Measurements from ENCODE around the gene TTC1.
A peak's percentile ranks its signal among the peaks of the same experiment; 100 is the strongest.

The TTC1 gene

DNA sequence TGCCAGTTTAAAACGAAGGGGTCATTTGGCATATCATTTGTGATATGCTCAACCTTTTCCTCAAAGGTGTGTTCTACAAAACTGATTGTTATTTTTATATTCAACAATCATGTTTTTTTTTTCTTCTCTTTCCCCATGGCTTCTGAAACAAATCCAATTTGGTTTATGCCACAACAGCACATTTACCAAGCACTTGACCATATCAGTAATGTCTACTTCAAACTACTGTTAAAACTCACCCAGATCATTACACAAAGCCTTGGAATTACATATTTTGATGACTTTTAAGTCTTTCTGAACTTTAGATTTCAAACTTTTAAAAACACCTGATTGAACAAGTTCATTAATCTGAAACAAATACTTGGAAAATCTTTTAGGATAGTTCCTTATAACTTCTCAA lies 81.1 kb downstream of the TTC1 start:
- DNase-seq: no peak

DNA sequence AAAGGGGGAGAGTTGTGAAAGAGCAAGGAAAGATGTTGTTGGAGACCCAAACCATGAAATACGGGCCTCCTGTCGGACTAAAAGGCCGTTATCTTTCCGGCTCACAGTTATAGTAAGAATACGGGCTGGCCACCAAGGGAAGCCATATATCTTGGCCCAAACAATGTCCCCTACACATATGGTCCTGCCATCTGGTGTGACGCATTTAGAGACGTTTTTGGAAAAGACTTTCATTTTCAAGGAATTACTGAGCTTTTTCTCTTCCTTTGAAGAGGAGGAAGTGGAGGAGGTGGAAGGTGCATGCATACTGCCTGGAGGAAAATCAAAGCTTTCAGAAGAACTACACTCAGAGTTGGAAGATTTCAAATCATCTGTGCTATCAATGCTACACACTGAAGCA lies 83.6 kb downstream of the TTC1 start:
- DNase-seq: no peak

DNA sequence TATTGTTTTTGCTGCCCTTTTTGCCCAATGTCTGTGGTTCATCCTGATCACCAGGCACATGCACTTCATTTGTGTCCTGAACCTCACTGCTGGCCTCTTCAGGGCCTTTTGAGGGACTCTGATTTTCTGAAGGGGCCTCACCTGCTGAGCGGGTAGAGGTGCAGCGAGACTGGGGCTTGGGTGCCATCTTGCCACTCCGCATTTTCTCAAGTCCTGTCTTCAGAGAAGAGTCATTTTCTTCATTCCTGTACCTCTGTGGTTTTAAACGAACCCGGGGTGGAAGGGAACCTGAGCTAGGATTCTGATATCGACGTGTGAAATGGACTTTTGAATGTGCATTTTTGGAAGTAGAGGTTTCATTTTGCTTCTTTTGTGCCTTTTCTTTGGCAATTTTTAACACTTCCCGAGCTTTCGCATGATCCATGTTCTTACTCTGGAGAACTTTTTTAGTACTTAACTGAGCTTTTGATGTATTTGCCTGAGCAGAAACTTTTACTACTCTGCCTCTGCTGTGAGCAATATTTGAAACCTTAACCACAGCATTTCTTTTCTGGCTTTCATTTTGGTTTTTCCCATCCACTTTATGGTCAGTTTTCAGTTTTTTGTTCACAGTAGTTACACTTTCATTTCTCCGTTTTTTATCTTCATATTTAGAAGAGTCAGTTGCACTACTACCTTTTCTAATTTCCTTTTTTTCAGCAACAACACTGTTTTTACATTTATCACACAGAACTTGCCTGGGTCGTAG lies 84.2 kb downstream of the TTC1 start:
- no peak for DNase-seq

DNA sequence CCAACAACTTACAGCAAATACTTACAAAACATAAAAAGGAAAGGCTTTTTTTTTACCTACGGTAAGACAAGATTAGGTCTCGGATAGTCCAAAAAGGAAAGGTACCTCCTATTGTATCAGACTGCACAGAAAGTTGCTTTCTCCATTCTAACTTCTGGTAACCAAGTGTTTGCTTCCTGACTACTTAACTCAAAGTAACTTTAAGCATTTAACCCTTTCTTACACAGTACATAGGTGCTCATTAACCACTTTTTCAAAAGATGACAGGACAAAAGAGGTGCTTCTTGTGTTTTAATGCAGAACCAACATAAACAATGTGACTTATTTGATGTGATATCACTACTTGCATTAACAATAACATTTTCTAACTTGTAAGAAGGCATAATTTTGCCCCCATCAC lies 87.2 kb downstream of the TTC1 start:
- no peak for DNase-seq

DNA sequence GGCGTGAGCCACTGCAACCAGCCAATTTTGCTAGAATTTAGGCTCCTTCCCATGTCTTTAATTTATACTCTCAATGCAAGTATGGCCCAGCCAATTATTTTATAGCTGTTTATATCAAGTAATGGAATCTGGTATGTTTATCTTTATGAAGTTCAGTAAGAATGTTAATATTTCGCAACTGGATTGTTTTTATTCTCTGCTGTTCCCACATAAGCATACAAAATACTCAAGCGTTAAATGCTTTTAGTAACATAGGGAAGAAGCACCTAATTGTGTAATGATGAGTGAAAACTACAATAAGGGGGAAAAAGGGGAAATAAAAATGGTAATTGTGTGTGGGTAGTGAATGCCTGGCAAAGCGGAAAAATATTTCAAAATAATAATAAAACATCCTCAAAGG lies 89.1 kb downstream of the TTC1 start:
- DNase-seq: no peak

DNA sequence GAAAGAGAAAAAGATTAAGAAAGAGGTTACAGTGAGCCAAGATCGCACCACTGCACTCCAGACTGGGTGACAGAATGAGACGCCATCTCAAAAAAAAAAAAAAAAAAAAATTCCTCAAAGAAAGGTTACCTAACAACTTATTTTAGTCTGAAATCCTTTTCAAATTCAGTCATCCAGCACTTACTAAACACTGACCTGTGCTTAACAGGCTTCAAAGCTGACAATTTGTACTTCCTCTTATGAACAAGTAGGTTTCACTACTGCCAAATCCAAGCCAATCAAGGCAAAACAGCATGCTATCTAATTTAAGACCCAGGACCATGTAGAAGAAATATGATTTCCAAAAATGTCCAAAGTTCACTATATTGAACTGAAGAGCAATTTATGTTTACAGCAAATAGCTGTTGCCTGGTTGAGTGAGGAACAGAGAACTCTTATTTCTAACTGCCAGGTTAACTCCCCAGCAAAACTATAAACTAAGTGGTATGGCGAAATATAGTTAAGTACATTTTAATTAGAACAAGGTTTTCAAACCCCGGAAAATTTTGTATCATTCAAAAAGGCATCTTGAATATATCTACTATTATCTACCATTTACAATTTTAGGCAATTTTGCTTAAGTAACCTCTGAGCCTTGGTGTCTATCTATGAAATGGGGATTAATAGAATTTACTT lies 96.9 kb downstream of the TTC1 start:
- peak; percentile 62 to 63 for DNase-seq

DNA sequence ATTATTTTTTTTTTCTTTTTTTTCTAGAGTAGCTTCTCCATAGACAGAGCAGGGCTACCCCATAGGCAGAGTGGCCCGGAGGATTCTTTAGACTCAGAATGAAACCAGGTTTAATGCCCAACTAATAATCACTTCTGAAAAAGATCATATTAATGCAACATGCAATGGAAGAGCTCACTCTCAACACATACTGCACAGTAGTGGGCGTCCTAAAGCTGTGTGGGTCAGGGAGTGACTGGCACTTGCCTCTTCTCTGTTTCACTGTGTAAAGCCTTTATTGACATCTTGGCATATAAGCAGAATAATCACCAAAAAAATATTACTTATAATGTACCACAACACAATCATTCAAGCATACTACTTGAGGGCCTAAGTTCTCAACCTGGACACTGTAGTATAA lies 99.2 kb downstream of the TTC1 start:
- no peak for DNase-seq

Measured in Kasumi-1 (cell line).